D721Med (cell line): ENCODE measurements around the gene DIAPH2.

Source experiments
- DNase-seq: peaks from one replicate; pipeline ENCODE4 v3.0.0; 2011; ENCODE audit warnings: low spot score; ENCODE audit not compliant: insufficient read length
- FAIRE-seq: peaks from 2 replicates; lab custom pipeline; 2011; peaks lifted over from hg19 to GRCh38; lab: Jason Lieb, UNC
- TF ChIP-seq, protein P1 (sequence below): IDR thresholded peaks from 2 replicates; pipeline ENCODE4 v1.5.1; 2012; ENCODE audit warnings: mild to moderate bottlenecking, control low read depth; ENCODE audit not compliant: insufficient read depth; ENCODE audit errors: missing control alignments

DIAPH2 gene

DNA sequence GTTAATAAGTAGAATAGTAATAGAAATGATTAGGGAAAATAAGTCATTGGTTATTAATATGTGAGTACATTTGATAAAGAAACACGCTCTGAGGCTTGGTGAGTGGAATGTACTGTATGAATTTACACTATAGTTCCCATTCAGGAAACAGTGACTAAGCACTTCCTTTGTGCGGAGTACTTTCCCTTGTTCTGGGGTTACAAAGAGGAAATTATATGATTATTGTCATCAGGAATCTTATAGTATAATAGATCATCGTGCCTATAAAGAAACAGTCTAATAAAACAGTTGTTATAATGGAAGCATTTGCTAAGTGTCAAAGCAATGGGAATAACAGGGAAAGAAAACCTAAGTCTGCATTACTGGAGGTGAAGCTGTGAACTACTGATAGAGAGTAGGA, 337.0 kb downstream of the DIAPH2 start:
- TF ChIP-seq, protein P1, sequence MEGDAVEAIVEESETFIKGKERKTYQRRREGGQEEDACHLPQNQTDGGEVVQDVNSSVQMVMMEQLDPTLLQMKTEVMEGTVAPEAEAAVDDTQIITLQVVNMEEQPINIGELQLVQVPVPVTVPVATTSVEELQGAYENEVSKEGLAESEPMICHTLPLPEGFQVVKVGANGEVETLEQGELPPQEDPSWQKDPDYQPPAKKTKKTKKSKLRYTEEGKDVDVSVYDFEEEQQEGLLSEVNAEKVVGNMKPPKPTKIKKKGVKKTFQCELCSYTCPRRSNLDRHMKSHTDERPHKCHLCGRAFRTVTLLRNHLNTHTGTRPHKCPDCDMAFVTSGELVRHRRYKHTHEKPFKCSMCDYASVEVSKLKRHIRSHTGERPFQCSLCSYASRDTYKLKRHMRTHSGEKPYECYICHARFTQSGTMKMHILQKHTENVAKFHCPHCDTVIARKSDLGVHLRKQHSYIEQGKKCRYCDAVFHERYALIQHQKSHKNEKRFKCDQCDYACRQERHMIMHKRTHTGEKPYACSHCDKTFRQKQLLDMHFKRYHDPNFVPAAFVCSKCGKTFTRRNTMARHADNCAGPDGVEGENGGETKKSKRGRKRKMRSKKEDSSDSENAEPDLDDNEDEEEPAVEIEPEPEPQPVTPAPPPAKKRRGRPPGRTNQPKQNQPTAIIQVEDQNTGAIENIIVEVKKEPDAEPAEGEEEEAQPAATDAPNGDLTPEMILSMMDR, result no peak
- FAIRE-seq (no peak), DNase-seq (no peak)

GRCh38 chrX:97026406-97026805, 341.8 kb downstream of the DIAPH2 start:
- FAIRE-seq, result no peak
- TF ChIP-seq, protein P1, result no peak
- DNase-seq, result no peak

GRCh38 chrX:97027384-97027922, 342.8 kb downstream of the DIAPH2 start:
- FAIRE-seq (no peak), DNase-seq (no peak)
- TF ChIP-seq, protein P1, result no peak

DNA sequence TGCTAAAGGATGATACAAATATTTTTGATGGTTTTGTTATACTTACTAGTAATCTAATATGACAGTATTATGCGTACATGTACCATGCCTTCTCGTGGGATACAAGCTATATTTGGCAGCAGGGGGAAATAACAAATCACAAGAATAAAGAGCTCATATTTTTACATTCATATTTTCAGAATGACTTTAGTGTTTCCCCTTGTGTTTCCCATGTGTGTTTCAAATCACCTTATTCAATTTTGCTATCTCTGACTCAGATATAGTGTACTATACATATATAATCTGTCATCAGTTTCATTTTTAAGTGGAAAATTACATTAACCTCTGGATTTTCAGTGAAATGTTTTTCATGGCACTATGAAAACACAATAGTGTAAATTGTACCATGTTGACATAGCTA, 345.8 kb downstream of the DIAPH2 start:
- no peak for FAIRE-seq
- DNase-seq, result no peak
- TF ChIP-seq, protein P1, result no peak

DNA sequence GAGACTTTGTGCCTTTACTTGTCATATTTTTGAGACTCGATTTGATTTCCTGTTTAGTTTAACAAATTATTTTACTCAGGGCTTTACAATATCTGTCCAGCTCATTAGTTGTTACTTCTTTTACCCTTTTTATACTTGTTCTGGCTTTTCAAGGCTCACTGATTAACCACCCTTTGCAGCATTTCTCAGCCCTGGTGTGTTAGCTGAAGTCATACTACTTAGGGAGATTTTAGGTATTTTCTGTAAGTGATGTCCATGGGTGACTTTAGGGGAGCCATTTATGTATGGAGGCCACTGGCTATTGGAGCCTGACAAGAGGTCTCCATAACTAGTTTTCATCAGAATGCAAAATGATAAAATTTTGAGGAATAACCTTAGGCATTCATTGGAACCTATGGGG, 346.3 kb downstream of the DIAPH2 start:
- no peak for FAIRE-seq
- TF ChIP-seq, protein P1, result no peak

DNA sequence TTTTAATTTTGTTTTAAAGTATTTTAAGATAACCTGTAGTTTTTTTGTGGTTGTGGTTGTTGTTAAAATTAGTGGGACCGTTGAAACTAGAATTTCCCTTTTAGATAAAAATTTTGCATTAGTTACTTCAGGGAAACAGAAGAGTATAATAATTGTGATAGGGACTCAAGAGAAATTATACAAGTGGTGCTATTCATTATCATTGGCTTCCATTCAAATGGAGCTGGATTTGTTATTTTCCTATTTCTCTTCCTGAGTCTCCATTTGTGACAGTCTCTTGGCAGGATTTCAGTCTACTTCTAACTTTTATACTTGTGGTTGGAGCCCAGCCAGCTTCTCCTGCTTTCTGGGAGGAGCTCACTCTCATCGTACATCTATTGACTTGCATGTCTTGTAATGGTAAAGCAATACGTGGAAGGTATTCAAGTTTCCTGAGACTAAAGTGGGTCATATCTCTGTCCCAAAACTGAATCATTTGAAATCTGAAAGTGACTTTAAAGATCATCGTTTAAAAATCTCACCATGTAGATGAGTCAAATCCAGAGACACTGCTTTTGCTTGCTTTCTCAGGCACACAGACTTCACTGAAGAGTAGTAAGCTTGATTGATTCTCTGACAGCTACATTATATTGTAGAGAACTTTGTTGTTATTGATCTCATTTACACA, 354.9 kb downstream of the DIAPH2 start:
- TF ChIP-seq, protein P1, result no peak
- no peak for FAIRE-seq
- no peak for DNase-seq

More for the DNA sequence above, 346.3 kb downstream of the DIAPH2 start:
- no peak for DNase-seq

- DNase-seq, result no peak
- no peak for FAIRE-seq
Observed at GRCh38 chrX:97045470-97045869, 360.8 kb downstream of the DIAPH2 start.

More at GRCh38 chrX:97045470-97045869, 360.8 kb downstream of the DIAPH2 start:
- TF ChIP-seq, protein P1, result no peak
